ENCODE data around the gene LAP3.
"Not testable (repeated sequence)": the region's sequence is repeated elsewhere in the genome, so short reads cannot be mapped to it uniquely, and the experiment has no call there.

Gene LAP3

GRCh38 chr4:17565846-17566245 lies 11.2 kb upstream of the LAP3 start:
- no peak for DNase-seq

- DNase-seq: no peak
These were observed 9.7 kb upstream of the LAP3 start for GRCh38 chr4:17567271-17567670.

GRCh38 chr4:17574206-17574605 lies 2.8 kb upstream of the LAP3 start:
- no peak for DNase-seq

GRCh38 chr4:17575177-17575576 lies 1.8 kb upstream of the LAP3 start:
- DNase-seq: not testable (repeated sequence)

- DNase-seq: no peak
These were observed 875 bp downstream of the LAP3 start for GRCh38 chr4:17577665-17578481.

GRCh38 chr4:17578482-17578891 lies 1.5 kb downstream of the LAP3 start:
- DNase-seq: no peak

GRCh38 chr4:17580969-17581368 lies 4.0 kb downstream of the LAP3 start:
- DNase-seq: no peak

- no peak for DNase-seq
These were observed 6.3 kb downstream of the LAP3 start for GRCh38 chr4:17583276-17583675.

GRCh38 chr4:17583941-17584340 lies 6.9 kb downstream of the LAP3 start:
- DNase-seq: no peak

GRCh38 chr4:17584521-17585213 lies 7.7 kb downstream of the LAP3 start:
- DNase-seq: no peak

GRCh38 chr4:17587094-17587822 lies 10.3 kb downstream of the LAP3 start:
- no peak for DNase-seq

GRCh38 chr4:17589355-17589754 lies 12.4 kb downstream of the LAP3 start:
- no peak for DNase-seq

GRCh38 chr4:17595471-17596005 lies 18.5 kb downstream of the LAP3 start:
- no peak for DNase-seq

GRCh38 chr4:17597517-17597916 lies 20.5 kb downstream of the LAP3 start:
- no peak for DNase-seq

GRCh38 chr4:17599826-17600225 lies 22.8 kb downstream of the LAP3 start:
- DNase-seq: no peak

GRCh38 chr4:17605236-17605635 lies 28.2 kb downstream of the LAP3 start:
- no peak for DNase-seq

GRCh38 chr4:17613761-17614415 lies 36.9 kb downstream of the LAP3 start:
- DNase-seq: no peak

- DNase-seq: peak; percentile 96
These were observed 37.7 kb downstream of the LAP3 start, which contains the start of gene MED28 for GRCh38 chr4:17614416-17615299. MED28 (plus strand) TSS chr4:17614641; CDS start chr4:17614655, 14 bp downstream.

GRCh38 chr4:17616283-17616682 lies 39.3 kb downstream of the LAP3 start:
- DNase-seq: no peak

GRCh38 chr4:17618926-17619325 lies 41.9 kb downstream of the LAP3 start:
- DNase-seq: no peak

GRCh38 chr4:17619416-17620105 lies 42.6 kb downstream of the LAP3 start:
- no peak for DNase-seq

All from right hindlimb (tissue), 1 donor.